MM.1S (cell line): ENCODE results near the gene PTPRK.

Experiments
- CTCF ChIP-seq: fragments of 300-600 bp; sonication (generic); IDR thresholded peaks from 2 replicates; pipeline ENCODE4 v1.5.1; 2016; ENCODE audit warnings: antibody characterized with exemption, low read length, mixed read lengths
- EZH2 ChIP-seq: fragments of 300-600 bp; sonication (generic); optimal IDR thresholded peaks from 2 replicates; pipeline ENCODE3; 2017; ENCODE audit warnings: low read depth, mild to moderate bottlenecking, antibody characterized with exemption, low read length, mixed read lengths

GRCh38 chr6:128278836-128279235, 241.6 kb downstream of the PTPRK start:
- TF ChIP-seq CTCF = no peak
- TF ChIP-seq EZH2 = no peak
